Endodermal cell (in vitro differentiated cells): Measurements from ENCODE around the gene SGPP2. TPM values are rescaled to one million over a fixed set of nuclear protein-coding genes. Genes with fewer than 3 reads are reported as not detected.
A peak's percentile ranks its signal among the peaks of the same experiment; 100 is the strongest.
"Not testable (repeated sequence)": the region's sequence is repeated elsewhere in the genome, so short reads cannot be mapped to it uniquely, and the experiment has no call there.

ENCODE experiments used
- DNase-seq: peaks from one replicate; pipeline ENCODE4 v3.0.0-alpha.2; 2017
- H3K27ac ChIP-seq: 2 replicates; pipeline ENCODE4 v1.5.1; 2013; ENCODE audit warnings: mild to moderate bottlenecking, low read depth, low read length, moderate library complexity
- H3K27me3 ChIP-seq: 2 replicates; pipeline ENCODE4 v1.6.1; 2013; ENCODE audit warnings: mild to moderate bottlenecking, low read length, moderate library complexity; ENCODE audit not compliant: insufficient read depth, control insufficient read depth, poor library complexity, severe bottlenecking
- H3K36me3 ChIP-seq: 2 replicates; pipeline ENCODE4 v1.7.0; 2013; ENCODE audit warnings: mild to moderate bottlenecking, low read length, moderate library complexity; ENCODE audit not compliant: control insufficient read depth, insufficient read depth
- H3K4me1 ChIP-seq: one replicate; pipeline ENCODE4 v1.7.0; 2013; ENCODE audit warnings: low read length; ENCODE audit not compliant: control insufficient read depth, insufficient read depth
- H3K4me3 ChIP-seq: 2 replicates; pipeline ENCODE4 v1.5.1; 2013; ENCODE audit warnings: mild to moderate bottlenecking, low read length, moderate library complexity
- H3K9ac ChIP-seq: 2 replicates; pipeline ENCODE4 v1.6.1; 2013; ENCODE audit warnings: mild to moderate bottlenecking, low read length, moderate library complexity; ENCODE audit not compliant: poor library complexity, severe bottlenecking; ENCODE audit errors: extremely low read depth
- H3K9me3 ChIP-seq: 2 replicates; pipeline ENCODE4 v1.6.1; 2013; ENCODE audit warnings: mild to moderate bottlenecking, low read length, moderate library complexity; ENCODE audit not compliant: control insufficient read depth
- H3K27ac Mint-ChIP-seq: 2 replicates; pipeline ENCODE4 v1.8.0; 2020; ENCODE audit warnings: mixed read lengths
- H3K27me3 Mint-ChIP-seq: 2 replicates; pipeline ENCODE4 v1.8.0; 2021; ENCODE audit warnings: mild to moderate bottlenecking, mixed read lengths; ENCODE audit not compliant: insufficient read depth
- H3K36me3 Mint-ChIP-seq: 2 replicates; pipeline ENCODE4 v1.8.0; 2020; ENCODE audit warnings: low read depth, mixed read lengths
- H3K4me1 Mint-ChIP-seq: 2 replicates; pipeline ENCODE4 v1.8.0; 2020; ENCODE audit warnings: mixed read lengths
- H3K4me3 Mint-ChIP-seq: 2 replicates; pipeline ENCODE4 v1.8.0; 2020; ENCODE audit warnings: mild to moderate bottlenecking, moderate library complexity, mixed read lengths
- H3K9me3 Mint-ChIP-seq: 2 replicates; pipeline ENCODE4 v1.8.0; 2020; ENCODE audit warnings: mild to moderate bottlenecking, mixed read lengths
- WGBS, 2 experiments: methylation state at CpG; one replicate each; pipeline versions ENCODE4 v1.1.5 to v1.1.7; 2013; ENCODE audit warnings: missing lambda C conversion rate in 2 of 2, mixed read lengths in 1 of 2; ENCODE audit not compliant: insufficient coverage in 1 of 2, insufficient read length in 1 of 2; 5-methylcytosine and 5-hydroxymethylcytosine counted together
- total RNA-seq, 2 donors: library from RNA; stranded (reverse); fragmentation: NEBNext Ultra II Directional in 1 of 2; extraction: Animal tissue kit (Norgen Biotek cat#: 25700) in 1 of 2; gene quantifications; 2 replicates in 1 of 2; 3 replicates in 1 of 2; pipeline ENCODE4 v1.2.1, GENCODE V29; 2021
- TF ChIP-seq, protein P1 (sequence below): fragments of 200-600 bp; sonication (generic); conservative IDR thresholded peaks from 2 replicates; pipeline ENCODE4 v1.5.0; 2021; ENCODE audit warnings: antibody characterized with exemption, mild to moderate bottlenecking

SGPP2 gene
- total RNA-seq, 2 donors from 2014 or later: not detected

DNA sequence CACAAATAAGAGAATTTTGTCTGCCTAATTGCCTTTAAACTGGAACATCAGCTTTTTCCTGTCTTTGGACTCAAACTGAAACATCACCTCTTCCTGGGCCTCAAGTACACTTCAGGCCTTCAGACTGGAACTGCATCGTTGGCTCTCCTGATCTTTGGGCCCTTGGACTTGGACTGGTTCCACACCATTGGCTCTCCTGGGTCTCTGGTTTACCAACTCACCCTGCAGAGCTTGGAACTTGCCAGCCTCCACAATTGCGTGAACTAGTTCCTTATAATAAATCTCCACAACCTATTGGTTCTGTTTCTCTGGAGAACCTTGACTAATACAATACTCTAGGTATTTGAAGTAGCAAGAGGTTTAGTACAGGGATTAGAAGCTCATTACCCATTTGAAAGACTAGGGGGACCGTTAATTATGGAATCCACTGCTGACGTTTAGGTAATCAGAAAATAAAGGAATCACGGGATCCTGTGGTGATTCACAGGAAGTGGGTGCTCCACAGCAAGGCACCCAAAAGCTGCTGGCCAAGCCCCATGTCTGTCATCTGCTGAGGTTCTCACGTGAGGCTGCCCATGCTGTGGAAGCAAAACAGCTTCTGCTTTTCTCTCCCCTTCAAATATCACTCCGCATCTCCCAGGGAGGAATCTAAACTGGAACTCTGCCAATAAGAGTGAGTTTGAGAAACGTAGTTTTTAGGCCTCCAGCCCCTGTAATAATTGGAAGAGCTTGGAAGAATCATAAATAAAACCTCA is 20.0 kb upstream of the SGPP2 start:
- H3K9me3 ChIP-seq: no peaks in the 10 kb centered on the region
- H3K9me3 Mint-ChIP-seq: peaks cover 3% of the 10 kb centered on the region
- DNase-seq: no peak
- no peak overlapping the region for H3K27ac Mint-ChIP-seq
- no peaks in the 10 kb centered on the region for H3K36me3 Mint-ChIP-seq
- no peak overlapping the region for H3K4me3 Mint-ChIP-seq
- H3K4me1 ChIP-seq: no peaks in the 10 kb centered on the region
- peaks cover 34% of the 10 kb centered on the region for H3K27me3 Mint-ChIP-seq
- H3K4me3 ChIP-seq: no peak overlapping the region
- no peaks in the 10 kb centered on the region for H3K4me1 Mint-ChIP-seq
- TF ChIP-seq, protein P1, sequence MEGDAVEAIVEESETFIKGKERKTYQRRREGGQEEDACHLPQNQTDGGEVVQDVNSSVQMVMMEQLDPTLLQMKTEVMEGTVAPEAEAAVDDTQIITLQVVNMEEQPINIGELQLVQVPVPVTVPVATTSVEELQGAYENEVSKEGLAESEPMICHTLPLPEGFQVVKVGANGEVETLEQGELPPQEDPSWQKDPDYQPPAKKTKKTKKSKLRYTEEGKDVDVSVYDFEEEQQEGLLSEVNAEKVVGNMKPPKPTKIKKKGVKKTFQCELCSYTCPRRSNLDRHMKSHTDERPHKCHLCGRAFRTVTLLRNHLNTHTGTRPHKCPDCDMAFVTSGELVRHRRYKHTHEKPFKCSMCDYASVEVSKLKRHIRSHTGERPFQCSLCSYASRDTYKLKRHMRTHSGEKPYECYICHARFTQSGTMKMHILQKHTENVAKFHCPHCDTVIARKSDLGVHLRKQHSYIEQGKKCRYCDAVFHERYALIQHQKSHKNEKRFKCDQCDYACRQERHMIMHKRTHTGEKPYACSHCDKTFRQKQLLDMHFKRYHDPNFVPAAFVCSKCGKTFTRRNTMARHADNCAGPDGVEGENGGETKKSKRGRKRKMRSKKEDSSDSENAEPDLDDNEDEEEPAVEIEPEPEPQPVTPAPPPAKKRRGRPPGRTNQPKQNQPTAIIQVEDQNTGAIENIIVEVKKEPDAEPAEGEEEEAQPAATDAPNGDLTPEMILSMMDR: no peak
- H3K36me3 ChIP-seq: no peaks in the 10 kb centered on the region
- no peaks in the 10 kb centered on the region for H3K27me3 ChIP-seq
- H3K27ac ChIP-seq: no peak overlapping the region
- H3K9ac ChIP-seq: no peak overlapping the region
- 87 to 90% methylated on average over 7 to 8 of the region's 8 CpGs for WGBS, 2 experiments

DNA sequence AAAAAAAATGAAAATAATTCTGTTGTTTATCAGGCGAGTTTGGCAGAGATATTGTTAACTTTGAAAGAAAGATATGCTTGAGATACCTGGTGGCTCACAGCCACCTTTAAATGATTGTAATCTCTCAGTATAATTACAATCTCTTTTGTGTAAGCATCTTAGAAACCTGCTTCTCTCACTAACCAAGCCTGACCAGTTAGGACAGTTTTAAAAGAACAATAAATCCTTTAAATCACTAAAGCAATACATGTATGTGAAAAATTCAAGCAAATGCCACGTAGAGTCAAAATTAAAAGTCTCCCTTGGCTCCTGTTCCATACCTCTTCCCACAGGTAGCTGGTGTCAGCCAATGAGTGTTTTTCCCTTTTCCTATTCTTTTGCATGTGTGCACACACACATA is 15.7 kb upstream of the SGPP2 start:
- WGBS, 2 experiments: 95 to 100% methylated on average over 1 to 2 of the region's 2 CpGs

DNA sequence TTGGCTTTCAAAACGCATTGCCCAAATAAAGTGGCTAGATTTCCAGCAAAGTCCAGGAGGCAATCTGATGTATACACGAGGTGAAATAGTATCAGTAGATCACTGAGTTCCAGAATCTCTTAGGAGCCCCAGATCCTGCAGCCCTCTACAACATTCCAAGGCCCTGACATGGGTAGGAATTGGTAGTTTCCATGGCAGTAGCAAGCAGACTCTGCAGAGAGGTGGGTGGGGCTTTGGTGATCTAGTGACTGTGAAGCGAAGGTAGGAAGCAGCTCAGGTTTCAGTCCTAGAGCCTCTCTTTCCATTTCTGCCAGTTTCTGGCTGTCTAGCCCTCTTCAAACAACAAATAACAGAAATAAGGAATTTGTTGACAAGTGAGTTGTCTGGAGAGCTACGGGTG is 13.8 kb upstream of the SGPP2 start:
- DNase-seq: peak; percentile 76
- Histone ChIP-seq H3K36me3 (no peaks in the 10 kb centered on the region), H3K4me3 (no peak overlapping the region), H3K27ac (no peak overlapping the region), H3K9me3 (peaks cover 39% of the 10 kb centered on the region), H3K9ac (no peak overlapping the region), H3K27me3 (no peaks in the 10 kb centered on the region), H3K4me1 (no peaks in the 10 kb centered on the region)
- H3K36me3 Mint-ChIP-seq: no peaks in the 10 kb centered on the region
- H3K4me3 Mint-ChIP-seq: no peak overlapping the region
- peaks cover 27% of the 10 kb centered on the region for H3K27me3 Mint-ChIP-seq
- H3K4me1 Mint-ChIP-seq: no peaks in the 10 kb centered on the region
- H3K27ac Mint-ChIP-seq: no peak overlapping the region
- TF ChIP-seq, protein P1: no peak
- 87 to 91% methylated on average over 3 to 4 of the region's 4 CpGs for WGBS, 2 experiments
- peaks cover 45% of the 10 kb centered on the region for H3K9me3 Mint-ChIP-seq

More for the DNA sequence above, 15.7 kb upstream of the SGPP2 start:
- no peak for DNase-seq
- no peaks in the 10 kb centered on the region for H3K27me3 ChIP-seq
- H3K9me3 ChIP-seq: peaks cover 20% of the 10 kb centered on the region
- Mint-ChIP-seq H3K4me3 (no peak overlapping the region), H3K27ac (no peak overlapping the region), H3K36me3 (no peaks in the 10 kb centered on the region), H3K9me3 (peaks cover 31% of the 10 kb centered on the region), H3K27me3 (peaks cover 32% of the 10 kb centered on the region), H3K4me1 (no peaks in the 10 kb centered on the region)
- no peak overlapping the region for H3K9ac ChIP-seq
- TF ChIP-seq, protein P1: no peak
- no peaks in the 10 kb centered on the region for H3K4me1 ChIP-seq
- no peak overlapping the region for H3K27ac ChIP-seq
- H3K4me3 ChIP-seq: no peak overlapping the region
- no peaks in the 10 kb centered on the region for H3K36me3 ChIP-seq

DNA sequence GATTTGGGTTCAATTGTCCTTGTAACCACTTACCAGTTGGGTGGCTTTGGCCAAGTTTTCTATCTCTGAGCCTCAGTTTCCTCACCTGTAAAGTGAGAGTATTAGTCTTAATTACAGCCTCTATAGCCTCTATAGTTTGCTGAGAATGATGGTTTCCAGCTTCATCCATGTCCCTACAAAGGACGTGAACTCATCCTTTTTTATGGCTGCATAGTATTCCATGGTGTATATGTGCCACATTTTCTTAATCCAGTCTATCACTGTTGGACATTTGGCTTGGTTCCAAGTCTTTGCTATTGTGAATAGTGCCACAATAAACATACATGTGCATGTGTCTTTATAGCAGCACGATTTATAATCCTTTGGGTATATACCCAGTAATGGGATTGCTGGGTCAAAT is 12.0 kb upstream of the SGPP2 start:
- not testable (repeated sequence) for DNase-seq, H3K27ac ChIP-seq, H3K27me3 ChIP-seq, H3K36me3 ChIP-seq, H3K36me3 Mint-ChIP-seq, H3K9ac ChIP-seq, H3K27ac Mint-ChIP-seq, H3K4me3 Mint-ChIP-seq, H3K4me1 ChIP-seq, H3K4me1 Mint-ChIP-seq
- Histone ChIP-seq H3K9me3 (peaks cover 49% of the 10 kb centered on the region), H3K4me3 (peak overlapping the region; percentile 24)
- WGBS, 2 experiments: 100% methylated on average over 1 of the region's 2 CpGs; no CpG with 5 or more reads in 1 of the 2 experiments
- Mint-ChIP-seq H3K9me3 (peaks cover 56% of the 10 kb centered on the region), H3K27me3 (peaks cover 34% of the 10 kb centered on the region)
